Left renal cortex interstitium (tissue), 4 donors: ENCODE results near the gene PCGF2. TPM values are rescaled to one million over a fixed set of nuclear protein-coding genes. Genes with fewer than 3 reads are reported as not detected.

Experiments
- DNase-seq, 4 donors: peaks; one replicate each; pipeline ENCODE4 v3.0.0-alpha.2; 2013; ENCODE audit warnings: low read depth in 4 of 4, low spot score in 2 of 4, missing footprints in 1 of 4
- polyA plus RNA-seq, 4 donors: library from polyadenylated mRNA; unstranded; fragments of 120-200 nt; gene quantifications; one replicate each; pipeline ENCODE4 v1.2.1, GENCODE V29; 2013; ENCODE audit not compliant: insufficient read length in 4 of 4

Gene PCGF2
- polyA plus RNA-seq, 4 donors: 59.6 to 102 (median 86.8) TPM

- no peak for DNase-seq
These were observed 3.7 kb upstream of the PCGF2 start for GRCh38 chr17:38751808-38752307.

GRCh38 chr17:38751144-38751807, 3.1 kb upstream of the PCGF2 start:
- no peak for DNase-seq

- no peak for DNase-seq
These were observed 2.4 kb upstream of the PCGF2 start for GRCh38 chr17:38750312-38751121.

- DNase-seq: no peak
These were observed 1.8 kb upstream of the PCGF2 start for GRCh38 chr17:38750044-38750311.

- peak in 1 of 4 donors; percentile 77 for DNase-seq
These were observed 1.3 kb upstream of the PCGF2 start for GRCh38 chr17:38749223-38750043.

GRCh38 chr17:38748892-38749222, 721 bp upstream of the PCGF2 start:
- DNase-seq: no peak

- no peak for DNase-seq
These were observed 530 bp downstream of the PCGF2 start for GRCh38 chr17:38747463-38748148.

GRCh38 chr17:38746849-38747462, 1.2 kb downstream of the PCGF2 start:
- no peak for DNase-seq

- DNase-seq: no peak
These were observed 1.9 kb downstream of the PCGF2 start for GRCh38 chr17:38746004-38746848.

- DNase-seq: no peak
These were observed 2.6 kb downstream of the PCGF2 start for GRCh38 chr17:38745545-38745944.

GRCh38 chr17:38743556-38744171, 4.5 kb downstream of the PCGF2 start:
- DNase-seq: no peak

GRCh38 chr17:38742411-38743308, 5.5 kb downstream of the PCGF2 start:
- no peak for DNase-seq

- no peak for DNase-seq
These were observed 6.2 kb downstream of the PCGF2 start for GRCh38 chr17:38741921-38742410.

GRCh38 chr17:38741461-38741860, 6.7 kb downstream of the PCGF2 start:
- DNase-seq: no peak

- no peak for DNase-seq
These were observed 7.3 kb downstream of the PCGF2 start for GRCh38 chr17:38740806-38741205.

GRCh38 chr17:38740044-38740443, 8.1 kb downstream of the PCGF2 start:
- DNase-seq: no peak

GRCh38 chr17:38739305-38739704, 8.8 kb downstream of the PCGF2 start:
- no peak for DNase-seq

- DNase-seq: no peak
These were observed 9.4 kb downstream of the PCGF2 start for GRCh38 chr17:38738686-38739085.
